Sigmoid colon (tissue), 4 donors: ENCODE results near the gene KRT80.

Experiments
- CTCF ChIP-seq, 4 experiments: fragments of 450-650 bp in 3 of 4; fragments of 200-600 bp in 1 of 4; IDR thresholded peaks; one replicate each; pipeline ENCODE4 v1.5.1; 2016 to 2019; ENCODE audit warnings: antibody characterized with exemption in 4 of 4, mild to moderate bottlenecking in 3 of 4, moderate library complexity in 2 of 4
- EP300 ChIP-seq, 4 donors: sonication (generic); formaldehyde crosslinking; IDR thresholded peaks; one replicate each; pipeline ENCODE4 v1.6.1; 2017; ENCODE audit warnings: antibody characterized with exemption in 4 of 4
- POLR2A ChIP-seq, 2 donors: fragments of 450-650 bp; IDR thresholded peaks; one replicate each; pipeline ENCODE4 v1.6.1; 2016; ENCODE audit warnings: antibody characterized with exemption in 2 of 2, mild to moderate bottlenecking in 2 of 2, moderate library complexity in 2 of 2
- POLR2AphosphoS5 ChIP-seq, 4 donors: sonication (generic); formaldehyde crosslinking; IDR thresholded peaks; one replicate each; pipeline ENCODE4 v1.6.1; 2017; ENCODE audit warnings: antibody characterized with exemption in 4 of 4

GRCh38 chr12:52235001-52235764 is 43.4 kb upstream of the KRT80 start:
- no peak for TF ChIP-seq POLR2A (IDR thresholded peaks at IDR 0.05)
- no peak for TF ChIP-seq CTCF (IDR thresholded peaks at IDR 0.05)
- no peak for TF ChIP-seq EP300 (IDR thresholded peaks at IDR 0.05)
- TF ChIP-seq POLR2AphosphoS5 (IDR thresholded peaks at IDR 0.05) = no peak
